Neural progenitor cell (in vitro differentiated cells): ENCODE data around the gene DPRX. TPM values are rescaled to one million over a fixed set of nuclear protein-coding genes. Genes with fewer than 3 reads are reported as not detected.

ENCODE experiments used
- DNase-seq: peaks from one replicate; pipeline ENCODE4 v3.0.0-alpha.2; 2016; ENCODE audit warnings: low spot score
- H2AFZ ChIP-seq: fragments of 200-600 bp; sonication (generic); replicated peaks from 2 replicates; pipeline ENCODE4 v1.6.1; 2016; ENCODE audit warnings: antibody characterized with exemption
- H3F3A ChIP-seq: fragments of 200-600 bp; sonication (generic); 2 replicates; pipeline ENCODE4 v1.6.1; 2016; ENCODE audit warnings: antibody characterized with exemption, low read depth
- H3K27ac ChIP-seq: fragments of 200-600 bp; sonication (generic); 2 replicates; pipeline ENCODE4 v1.5.1; 2016; ENCODE audit warnings: mild to moderate bottlenecking
- H3K27me3 ChIP-seq: fragments of 200-600 bp; sonication (generic); 2 replicates; pipeline ENCODE4 v1.6.1; 2016; ENCODE audit warnings: mild to moderate bottlenecking, moderate library complexity
- H3K36me3 ChIP-seq: fragments of 200-600 bp; sonication (generic); 2 replicates; pipeline ENCODE4 v1.5.1; 2016
- H3K4me1 ChIP-seq: fragments of 200-600 bp; sonication (generic); 2 replicates; pipeline ENCODE4 v1.6.1; 2016; ENCODE audit warnings: mixed run types
- H3K4me2 ChIP-seq: fragments of 200-600 bp; sonication (generic); 2 replicates; pipeline ENCODE4 v1.6.1; 2016
- H3K4me3 ChIP-seq: fragments of 200-600 bp; sonication (generic); 2 replicates; pipeline ENCODE4 v1.5.1; 2016
- H3K79me2 ChIP-seq: fragments of 200-600 bp; sonication (generic); 2 replicates; pipeline ENCODE4 v1.6.1; 2016; ENCODE audit warnings: low read depth
- H3K9ac ChIP-seq: fragments of 200-600 bp; sonication (generic); 2 replicates; pipeline ENCODE4 v1.6.1; 2016
- H3K9me3 ChIP-seq: fragments of 200-600 bp; sonication (generic); 2 replicates; pipeline ENCODE4 v1.5.1; 2016; ENCODE audit warnings: low read depth
- H4K20me1 ChIP-seq: fragments of 200-600 bp; sonication (generic); 2 replicates; pipeline ENCODE4 v1.6.1; 2016; ENCODE audit warnings: low read depth
- H3K27ac Mint-ChIP-seq: 3 replicates; pipeline ENCODE4 v1.8.0; 2021; ENCODE audit warnings: mixed read lengths
- H3K27me3 Mint-ChIP-seq: 2 replicates; pipeline ENCODE4 v1.8.0; 2022; ENCODE audit warnings: low read depth, mild to moderate bottlenecking, inconsistent platforms, moderate library complexity, mixed read lengths; ENCODE audit not compliant: insufficient read depth
- H3K36me3 Mint-ChIP-seq: 3 replicates; pipeline ENCODE4 v1.8.0; 2021; ENCODE audit warnings: mixed read lengths
- H3K4me1 Mint-ChIP-seq: 3 replicates; pipeline ENCODE4 v1.8.0; 2021; ENCODE audit warnings: mixed read lengths
- H3K4me3 Mint-ChIP-seq: 3 replicates; pipeline ENCODE4 v1.8.0; 2021; ENCODE audit warnings: mild to moderate bottlenecking, moderate library complexity, mixed read lengths
- H3K9me3 Mint-ChIP-seq: 3 replicates; pipeline ENCODE4 v1.8.0; 2020; ENCODE audit warnings: mixed read lengths
- CTCF ChIP-seq: fragments of 200-600 bp; sonication (generic); IDR thresholded peaks from 2 replicates; pipeline ENCODE4 v1.5.1; 2017; ENCODE audit warnings: antibody characterized with exemption, mild to moderate bottlenecking
- EZH2 ChIP-seq: fragments of 200-600 bp; sonication (generic); IDR thresholded peaks from 2 replicates; pipeline ENCODE4 v1.6.1; 2017; ENCODE audit warnings: antibody characterized with exemption, mild to moderate bottlenecking, moderate library complexity
- EZH2phosphoT487 ChIP-seq: fragments of 200-600 bp; sonication (generic); IDR thresholded peaks from 2 replicates; pipeline ENCODE4 v1.6.1; 2017; ENCODE audit warnings: antibody characterized with exemption
- total RNA-seq: library from RNA; depleted of rRNA; stranded (reverse); fragments of >200 nt; gene quantifications from 2 replicates; pipeline ENCODE4 v1.2.3, GENCODE V29; 2015; ENCODE audit warnings: low replicate concordance

DPRX gene
- total RNA-seq, 1 donor from 2014 or later, result not detected

GRCh38 chr19:53655042-53655665 lies 23.4 kb downstream of the DPRX start:
- Histone ChIP-seq H4K20me1 (no peaks in the 10 kb centered on the region), H3K4me3 (no peak overlapping the region), H3K9me3 (peaks cover 12% of the 10 kb centered on the region), H3F3A (peaks cover 2% of the 10 kb centered on the region), H3K36me3 (no peaks in the 10 kb centered on the region), H2AFZ (no peak overlapping the region), H3K4me1 (no peaks in the 10 kb centered on the region), H3K79me2 (no peaks in the 10 kb centered on the region), H3K27ac (no peak overlapping the region), H3K27me3 (no peaks in the 10 kb centered on the region), H3K4me2 (no peak overlapping the region), H3K9ac (no peak overlapping the region)
- TF ChIP-seq EZH2phosphoT487 (no peak), CTCF (no peak), EZH2 (no peak)
- no peak overlapping the region for H3K27ac Mint-ChIP-seq
- H3K36me3 Mint-ChIP-seq, result no peaks in the 10 kb centered on the region
- no peak for DNase-seq
- H3K9me3 Mint-ChIP-seq, result peaks cover 41% of the 10 kb centered on the region
- H3K27me3 Mint-ChIP-seq, result peaks cover 9% of the 10 kb centered on the region
- no peaks in the 10 kb centered on the region for H3K4me1 Mint-ChIP-seq
- H3K4me3 Mint-ChIP-seq, result no peak overlapping the region

GRCh38 chr19:53657330-53657729 lies 25.5 kb downstream of the DPRX start:
- Histone ChIP-seq H3K9ac (no peak overlapping the region), H3K9me3 (peaks cover 12% of the 10 kb centered on the region), H4K20me1 (no peaks in the 10 kb centered on the region), H3K4me3 (no peak overlapping the region), H3K4me2 (no peak overlapping the region), H3K79me2 (no peaks in the 10 kb centered on the region), H3K27ac (no peak overlapping the region), H2AFZ (no peak overlapping the region), H3K36me3 (no peaks in the 10 kb centered on the region), H3K27me3 (no peaks in the 10 kb centered on the region), H3K4me1 (peaks cover 14% of the 10 kb centered on the region), H3F3A (peaks cover 20% of the 10 kb centered on the region)
- Mint-ChIP-seq H3K27me3 (peaks cover 6% of the 10 kb centered on the region), H3K36me3 (no peaks in the 10 kb centered on the region), H3K4me3 (no peak overlapping the region), H3K4me1 (peaks cover 3% of the 10 kb centered on the region), H3K9me3 (peaks cover 33% of the 10 kb centered on the region), H3K27ac (no peak overlapping the region)
- DNase-seq, result no peak
- no peak for TF ChIP-seq EZH2phosphoT487
- no peak for TF ChIP-seq CTCF
- no peak for TF ChIP-seq EZH2

GRCh38 chr19:53657778-53658177 lies 26.0 kb downstream of the DPRX start:
- Histone ChIP-seq H3K27ac (no peak overlapping the region), H2AFZ (no peak overlapping the region), H3K79me2 (no peaks in the 10 kb centered on the region), H3K9ac (no peak overlapping the region), H3K27me3 (no peaks in the 10 kb centered on the region), H4K20me1 (no peaks in the 10 kb centered on the region), H3K9me3 (peaks cover 12% of the 10 kb centered on the region), H3K4me2 (no peak overlapping the region), H3F3A (peaks cover 20% of the 10 kb centered on the region), H3K4me3 (no peak overlapping the region), H3K36me3 (no peaks in the 10 kb centered on the region), H3K4me1 (peaks cover 14% of the 10 kb centered on the region)
- H3K4me3 Mint-ChIP-seq, result no peak overlapping the region
- peaks cover 6% of the 10 kb centered on the region for H3K27me3 Mint-ChIP-seq
- no peak for DNase-seq
- H3K9me3 Mint-ChIP-seq, result peaks cover 33% of the 10 kb centered on the region
- TF ChIP-seq EZH2 (no peak), CTCF (no peak), EZH2phosphoT487 (no peak)
- no peaks in the 10 kb centered on the region for H3K36me3 Mint-ChIP-seq
- H3K27ac Mint-ChIP-seq, result no peak overlapping the region
- peaks cover 3% of the 10 kb centered on the region for H3K4me1 Mint-ChIP-seq
